ENCODE data around the gene PLEKHD1.
"Not testable (repeated sequence)": the region's sequence is repeated elsewhere in the genome, so short reads cannot be mapped to it uniquely, and the experiment has no call there.

PLEKHD1 gene

DNA sequence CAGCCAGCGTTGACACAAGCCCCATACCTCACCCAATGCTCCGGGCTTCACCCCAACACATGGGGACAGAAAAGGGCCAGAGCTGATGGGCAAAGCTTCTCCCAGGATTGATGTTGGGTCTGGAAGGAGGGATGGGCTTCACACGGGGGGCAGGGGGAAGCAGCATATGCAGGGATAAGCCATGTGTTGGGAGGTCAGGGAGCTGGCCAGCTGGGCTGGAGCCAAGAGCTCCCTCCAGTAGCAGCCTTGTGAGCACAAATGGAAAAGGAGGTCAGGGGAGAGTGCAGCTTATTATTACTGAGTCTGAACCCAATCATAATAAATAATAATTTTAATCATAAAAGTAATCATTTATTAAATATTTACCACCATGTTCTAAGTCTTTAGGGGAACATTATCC lies 9.3 kb downstream of the PLEKHD1 start:
- ChIA-PET CTCF (interaction anchor here (1.2 to 1.8 kb wide), 7 partner anchors 10 to 520 kb away, joined by 3 to 7 read pairs (median 3); no protein-coding TSS in a partner anchor), POLR2A (no interaction called here)
- no peak for DNase-seq (ENCODE audit: extremely low spot score)
- TF ChIP-seq, protein P1, sequence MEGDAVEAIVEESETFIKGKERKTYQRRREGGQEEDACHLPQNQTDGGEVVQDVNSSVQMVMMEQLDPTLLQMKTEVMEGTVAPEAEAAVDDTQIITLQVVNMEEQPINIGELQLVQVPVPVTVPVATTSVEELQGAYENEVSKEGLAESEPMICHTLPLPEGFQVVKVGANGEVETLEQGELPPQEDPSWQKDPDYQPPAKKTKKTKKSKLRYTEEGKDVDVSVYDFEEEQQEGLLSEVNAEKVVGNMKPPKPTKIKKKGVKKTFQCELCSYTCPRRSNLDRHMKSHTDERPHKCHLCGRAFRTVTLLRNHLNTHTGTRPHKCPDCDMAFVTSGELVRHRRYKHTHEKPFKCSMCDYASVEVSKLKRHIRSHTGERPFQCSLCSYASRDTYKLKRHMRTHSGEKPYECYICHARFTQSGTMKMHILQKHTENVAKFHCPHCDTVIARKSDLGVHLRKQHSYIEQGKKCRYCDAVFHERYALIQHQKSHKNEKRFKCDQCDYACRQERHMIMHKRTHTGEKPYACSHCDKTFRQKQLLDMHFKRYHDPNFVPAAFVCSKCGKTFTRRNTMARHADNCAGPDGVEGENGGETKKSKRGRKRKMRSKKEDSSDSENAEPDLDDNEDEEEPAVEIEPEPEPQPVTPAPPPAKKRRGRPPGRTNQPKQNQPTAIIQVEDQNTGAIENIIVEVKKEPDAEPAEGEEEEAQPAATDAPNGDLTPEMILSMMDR (IDR thresholded peaks at IDR 0.05; ENCODE audit: control extremely low read depth, extremely low read depth, low read depth, missing control alignments) = no peak

DNA sequence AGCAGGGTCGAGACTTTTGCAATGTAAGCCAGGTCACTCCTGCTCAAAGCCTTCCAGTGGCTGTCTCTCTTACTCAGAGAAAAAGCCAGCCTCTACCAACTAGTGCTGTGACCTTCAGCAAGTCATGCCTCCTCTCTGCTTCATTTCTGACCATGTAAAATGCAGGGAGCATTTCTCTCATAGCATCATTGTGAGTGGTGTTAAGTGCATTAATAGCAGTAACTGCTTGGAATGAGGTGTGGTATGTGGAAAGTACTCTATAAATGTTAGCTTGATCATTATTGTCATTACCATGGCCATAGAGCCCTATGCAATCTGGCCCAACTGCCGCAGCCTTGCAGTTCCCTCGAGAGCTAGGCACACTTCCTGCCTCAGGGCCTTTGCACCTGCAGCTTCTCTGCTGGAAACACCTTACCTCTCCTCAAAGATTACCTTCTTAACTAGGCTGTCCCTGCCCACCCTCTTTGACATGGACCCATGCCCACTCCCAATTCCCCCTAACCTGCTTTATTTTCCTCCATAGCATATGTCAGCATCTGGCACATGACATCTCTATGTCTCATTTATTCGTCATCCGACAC lies 10.9 kb downstream of the PLEKHD1 start:
- ChIA-PET CTCF (interaction anchor here (0.8 to 1.2 kb wide), 2 partner anchors 8 to 254 kb away, joined by 3 read pairs; no protein-coding TSS in a partner anchor), POLR2A (no interaction called here)
- TF ChIP-seq, protein P1 (IDR thresholded peaks at IDR 0.05; ENCODE audit: control extremely low read depth, extremely low read depth, low read depth, missing control alignments) = no peak
- no peak for DNase-seq (ENCODE audit: extremely low spot score)

DNA sequence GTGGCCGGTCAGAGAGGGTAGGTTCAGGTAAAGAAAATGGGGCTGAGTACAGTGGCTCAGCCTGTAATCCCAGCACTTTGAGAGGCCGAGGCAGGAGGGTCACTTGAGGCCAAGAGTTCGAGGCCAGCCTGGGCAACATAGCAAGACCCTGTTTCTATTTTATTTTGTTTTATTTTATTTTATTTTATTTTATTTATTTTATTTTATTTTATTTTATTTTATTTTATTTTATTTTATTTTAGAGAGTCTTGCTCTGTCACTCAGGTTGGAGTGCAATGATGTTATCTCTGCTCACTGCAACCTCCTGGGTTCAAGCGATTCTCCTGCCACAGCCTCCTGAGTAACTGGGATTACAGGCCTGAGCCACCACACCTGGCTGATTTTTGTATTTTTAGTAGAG lies 13.3 kb downstream of the PLEKHD1 start:
- POLR2A ChIA-PET; DNase-seq (ENCODE audit: extremely low spot score): not testable (repeated sequence)
- CTCF ChIA-PET = interaction anchor here (1.4 kb wide), 1 partner anchor 8 kb away, joined by 3 read pairs; no protein-coding TSS in a partner anchor

DNA sequence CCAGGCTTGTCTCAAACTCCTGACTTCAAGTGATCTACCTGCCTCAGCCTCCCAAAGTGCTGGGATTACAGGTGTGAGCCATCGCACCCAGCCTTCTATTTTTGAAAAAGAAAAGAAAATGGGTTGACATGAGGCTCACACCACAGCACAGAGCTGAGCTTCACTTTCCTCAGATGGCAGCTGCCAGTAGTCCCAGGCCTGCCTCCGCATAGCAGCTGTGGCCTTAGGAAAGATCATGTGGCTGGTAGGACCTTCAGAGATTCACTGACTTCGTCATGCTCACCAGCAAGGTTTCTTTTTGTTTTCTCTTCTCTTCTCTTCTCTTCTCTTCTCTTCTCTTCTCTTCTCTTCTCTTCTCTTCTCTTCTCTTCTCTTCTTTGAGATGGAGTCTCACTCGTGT lies 13.8 kb downstream of the PLEKHD1 start:
- DNase-seq (ENCODE audit: extremely low spot score); POLR2A ChIA-PET: not testable (repeated sequence)
- CTCF ChIA-PET = interaction anchor here (3.9 kb wide), 1 partner anchor 11 kb away, joined by 17 read pairs; no protein-coding TSS in a partner anchor

DNA sequence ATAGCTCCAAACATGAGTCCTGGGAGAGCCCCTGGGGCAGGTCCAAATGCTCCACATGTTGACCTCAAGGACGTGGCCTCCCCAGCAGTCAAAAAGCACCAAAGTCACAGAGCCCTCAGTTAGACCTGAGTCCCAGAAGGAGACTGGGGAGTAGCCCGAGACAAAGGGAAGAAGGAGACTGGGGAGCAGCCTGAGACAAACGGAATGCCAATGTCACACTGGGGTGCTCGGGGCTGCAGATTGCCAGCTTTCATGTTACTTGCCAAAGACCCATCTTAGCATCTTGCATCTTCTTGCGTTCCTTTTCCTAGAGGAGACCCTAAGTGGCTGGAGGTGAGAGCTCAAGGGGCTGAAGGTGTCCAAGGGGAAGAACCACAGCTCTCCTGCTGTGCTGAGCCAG lies 14.9 kb downstream of the PLEKHD1 start:
- no peak for DNase-seq (ENCODE audit: extremely low spot score)
- CTCF ChIA-PET = interaction anchor here (3.9 kb wide), 1 partner anchor 12 kb away, joined by 17 read pairs; no protein-coding TSS in a partner anchor
- TF ChIP-seq, protein P1 (IDR thresholded peaks at IDR 0.05; ENCODE audit: control extremely low read depth, extremely low read depth, low read depth, missing control alignments) = no peak
- POLR2A ChIA-PET = no interaction called here

DNA sequence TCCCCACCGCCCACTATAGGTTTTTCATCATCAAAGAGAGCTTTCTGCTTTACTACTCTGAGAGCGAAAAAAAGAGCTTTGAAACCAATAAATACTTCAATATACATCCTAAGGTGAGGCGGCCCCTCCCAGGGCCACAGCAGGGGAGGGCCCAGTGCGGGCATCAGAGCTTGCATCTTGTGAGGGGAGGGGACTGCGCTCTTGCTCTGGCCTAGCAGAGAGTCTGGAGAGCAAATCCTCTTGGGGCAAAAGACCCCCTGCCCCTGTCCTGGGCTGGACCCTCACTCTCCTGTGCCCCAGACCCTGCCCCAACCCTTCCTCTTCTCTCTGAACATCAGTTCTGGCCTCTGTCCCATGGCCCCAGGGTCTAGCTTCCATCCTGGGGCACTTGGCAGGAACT lies 15.6 kb downstream of the PLEKHD1 start:
- TF ChIP-seq, protein P1 (IDR thresholded peaks at IDR 0.05; ENCODE audit: control extremely low read depth, extremely low read depth, low read depth, missing control alignments) = no peak
- CTCF ChIA-PET = interaction anchor here (1.4 to 3.9 kb wide), 3 partner anchors 8 to 29 kb away, joined by 3 to 17 read pairs (median 7); no protein-coding TSS in a partner anchor
- DNase-seq (ENCODE audit: extremely low spot score) = no peak
- POLR2A ChIA-PET = no interaction called here

DNA sequence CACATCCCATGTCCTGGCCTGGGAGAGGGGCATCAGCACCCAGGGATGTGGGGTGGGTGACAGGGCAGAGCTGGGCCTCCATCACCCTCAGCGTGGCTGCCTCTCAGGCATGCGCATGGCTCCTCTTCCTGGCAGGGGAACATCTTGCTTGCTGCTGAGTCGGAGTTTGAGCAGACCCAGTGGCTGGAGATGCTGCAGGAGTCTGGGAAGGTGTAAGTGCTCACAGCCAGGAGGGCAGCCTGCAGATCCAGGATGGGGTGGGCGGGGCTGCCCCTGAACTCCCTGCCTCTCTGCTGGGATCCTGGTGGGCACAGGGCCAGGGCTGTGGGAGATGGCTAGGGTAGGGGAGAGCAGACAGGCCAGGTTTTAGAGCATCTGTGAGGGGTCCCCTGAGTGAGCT lies 16.2 kb downstream of the PLEKHD1 start:
- no peak for DNase-seq (ENCODE audit: extremely low spot score)
- POLR2A ChIA-PET = no interaction called here
- TF ChIP-seq, protein P1 (IDR thresholded peaks at IDR 0.05; ENCODE audit: control extremely low read depth, extremely low read depth, low read depth, missing control alignments) = no peak
- CTCF ChIA-PET = interaction anchor here (1.4 to 3.9 kb wide), 3 partner anchors 8 to 30 kb away, joined by 3 to 17 read pairs (median 7); no protein-coding TSS in a partner anchor

Data from GM10248 (cell line).